Glomerular endothelial cell (primary cell): Measurements from ENCODE around the gene TSKU. TPM values are rescaled to one million over a fixed set of nuclear protein-coding genes. Genes with fewer than 3 reads are reported as not detected.

Experiments used
- DNase-seq: peaks from one replicate; pipeline ENCODE4 v3.0.0-alpha.2; 2011; ENCODE audit warnings: low read depth, low spot score; ENCODE audit errors: extremely low read depth
- total RNA-seq: library from RNA; depleted of rRNA; stranded (reverse); fragments of >200 nt; gene quantifications from 2 replicates; pipeline ENCODE4 v1.2.3, GENCODE V29; 2015

TSKU gene
- total RNA-seq, 1 donor from 2014 or later, result 34.9 TPM

DNA sequence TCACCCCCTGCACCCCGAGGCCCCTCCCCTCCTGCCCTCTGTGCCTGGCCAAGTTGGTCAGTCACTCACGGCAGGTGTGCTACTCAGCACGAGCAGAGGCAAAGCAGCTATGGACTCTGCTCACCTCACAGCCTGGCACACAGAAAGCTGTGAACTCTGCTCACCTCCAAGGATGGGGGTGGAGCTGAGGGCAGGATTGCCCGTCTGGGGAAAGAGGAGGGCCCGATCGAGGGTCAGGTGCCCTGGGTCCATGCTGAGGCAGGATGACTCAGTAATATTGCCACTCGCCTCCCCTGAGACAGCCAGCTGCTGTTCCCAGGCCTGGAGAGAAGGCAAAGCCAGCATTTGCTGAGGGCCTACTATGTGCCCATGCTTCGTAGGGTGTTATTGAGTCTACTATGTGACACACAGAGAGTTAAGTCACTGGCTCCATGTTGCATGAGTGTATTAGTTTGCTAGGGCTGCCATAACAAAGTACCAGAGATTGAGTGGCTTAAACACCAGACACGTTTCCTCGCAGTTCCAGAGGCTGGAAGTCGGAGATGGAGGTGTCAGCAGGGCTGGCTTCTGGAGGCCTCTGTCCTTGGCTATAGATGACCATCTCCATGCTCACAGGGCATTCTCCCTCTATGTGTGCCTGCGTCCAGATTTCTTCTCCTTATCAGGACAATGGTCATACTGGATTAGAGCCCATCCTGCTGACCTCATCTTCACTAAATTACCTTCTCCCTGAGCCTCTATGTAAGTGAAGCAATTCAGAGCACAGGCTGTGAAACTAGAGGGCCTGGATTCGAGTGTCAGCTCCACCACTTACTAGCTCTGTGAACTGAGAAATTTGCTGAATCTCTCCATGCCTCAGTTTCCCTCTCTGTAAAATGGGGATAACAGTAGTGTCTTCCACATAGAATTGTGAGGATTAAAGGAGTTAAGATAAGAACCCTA, 13.2 kb upstream of the TSKU start:
- no peak for DNase-seq

GRCh38 chr11:76770642-76771445, 12.3 kb upstream of the TSKU start:
- DNase-seq, result no peak

- DNase-seq, result no peak
Observed at GRCh38 chr11:76771446-76772099, 11.6 kb upstream of the TSKU start.

DNA sequence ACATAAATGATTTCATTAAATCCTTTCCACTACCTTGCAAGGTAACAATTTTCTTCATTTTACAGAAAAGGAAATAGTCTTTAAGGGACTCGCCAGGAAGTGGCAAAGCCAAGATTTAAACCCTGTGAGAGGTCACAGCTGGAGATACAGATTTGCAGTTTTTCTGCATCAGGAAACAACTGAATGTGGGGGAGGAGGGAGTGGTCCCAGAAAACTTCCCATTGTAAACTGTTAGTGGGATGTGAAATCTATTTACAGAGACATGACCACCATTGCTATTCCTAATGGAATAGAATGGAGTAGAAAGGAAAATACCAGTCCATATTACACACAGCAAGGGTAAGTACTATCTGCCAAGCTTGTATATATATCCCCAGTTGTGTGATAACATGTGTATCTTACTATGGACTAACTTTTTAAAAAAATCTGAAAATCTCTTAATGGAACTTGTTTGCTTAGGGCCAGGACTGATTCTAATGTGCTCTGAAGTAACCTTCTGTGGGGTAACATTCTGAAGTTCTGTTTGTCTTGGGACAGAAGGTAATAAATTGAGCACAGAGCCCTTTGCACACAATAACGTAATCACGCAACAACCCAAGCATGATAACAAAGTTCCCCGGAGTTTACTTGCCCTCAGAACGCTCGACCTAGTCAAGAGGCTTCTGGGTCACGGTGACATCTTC, 10.9 kb upstream of the TSKU start:
- no peak for DNase-seq

DNA sequence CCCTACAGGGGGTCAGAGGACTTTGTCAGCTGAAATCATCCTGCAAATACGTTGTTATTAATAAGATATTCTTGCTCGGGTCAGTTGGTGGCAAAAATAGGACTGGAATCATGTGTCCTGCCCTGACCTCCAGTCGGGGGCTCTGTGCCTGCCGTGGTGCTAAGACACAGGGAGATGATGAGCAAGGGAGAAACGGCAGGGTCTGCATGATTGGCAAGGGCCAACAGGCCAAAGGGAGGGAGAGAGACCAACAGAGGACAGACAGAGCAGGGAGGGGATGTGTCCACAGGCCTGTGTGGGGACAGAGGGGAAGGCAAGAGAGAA, 10.4 kb upstream of the TSKU start:
- DNase-seq, result no peak

- DNase-seq, result no peak
Observed at GRCh38 chr11:76773921-76774361, 9.2 kb upstream of the TSKU start.

- DNase-seq, result no peak
Observed at GRCh38 chr11:76776472-76776871, 6.7 kb upstream of the TSKU start.

- DNase-seq, result no peak
Observed at GRCh38 chr11:76777305-76777704, 5.9 kb upstream of the TSKU start.

DNA sequence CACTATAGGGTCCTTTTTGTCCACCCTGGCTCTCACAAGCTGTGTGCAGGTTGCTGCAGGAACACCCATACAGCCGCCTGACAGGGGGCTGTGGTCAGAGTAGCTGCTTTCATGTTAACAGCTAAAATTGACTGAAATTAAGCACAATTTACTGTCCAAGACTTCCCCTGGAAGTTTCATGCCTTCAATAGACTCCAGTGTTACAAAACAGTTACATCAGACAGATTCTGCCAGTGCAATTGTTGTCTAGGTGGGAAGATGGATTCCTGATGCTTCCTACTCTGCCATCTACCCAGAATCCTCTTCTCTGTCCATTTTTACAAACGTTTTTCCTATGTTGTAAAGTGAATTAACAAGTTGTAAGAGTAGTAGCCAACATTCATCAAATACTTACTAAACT, 5.3 kb upstream of the TSKU start:
- DNase-seq, result no peak

DNA sequence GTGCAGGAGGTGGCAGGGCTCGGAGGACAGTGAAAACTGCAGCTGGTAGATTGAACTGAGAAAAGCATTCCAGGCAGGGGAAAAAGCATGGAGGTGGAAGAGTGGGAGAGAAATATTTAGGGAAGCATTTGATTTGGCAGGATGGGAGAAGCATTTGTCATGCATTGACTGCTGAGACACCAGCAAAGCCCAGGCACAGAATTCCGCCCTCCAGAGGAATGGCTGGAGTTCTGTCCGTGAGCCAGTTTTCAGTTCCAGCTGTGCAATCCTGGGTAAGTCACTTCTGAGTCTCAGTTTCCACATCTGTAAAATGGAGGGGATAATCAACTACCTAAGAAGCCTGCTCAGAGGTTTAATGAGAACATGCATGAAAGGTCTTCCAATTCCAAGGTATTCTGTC, 4.3 kb upstream of the TSKU start:
- no peak for DNase-seq

DNA sequence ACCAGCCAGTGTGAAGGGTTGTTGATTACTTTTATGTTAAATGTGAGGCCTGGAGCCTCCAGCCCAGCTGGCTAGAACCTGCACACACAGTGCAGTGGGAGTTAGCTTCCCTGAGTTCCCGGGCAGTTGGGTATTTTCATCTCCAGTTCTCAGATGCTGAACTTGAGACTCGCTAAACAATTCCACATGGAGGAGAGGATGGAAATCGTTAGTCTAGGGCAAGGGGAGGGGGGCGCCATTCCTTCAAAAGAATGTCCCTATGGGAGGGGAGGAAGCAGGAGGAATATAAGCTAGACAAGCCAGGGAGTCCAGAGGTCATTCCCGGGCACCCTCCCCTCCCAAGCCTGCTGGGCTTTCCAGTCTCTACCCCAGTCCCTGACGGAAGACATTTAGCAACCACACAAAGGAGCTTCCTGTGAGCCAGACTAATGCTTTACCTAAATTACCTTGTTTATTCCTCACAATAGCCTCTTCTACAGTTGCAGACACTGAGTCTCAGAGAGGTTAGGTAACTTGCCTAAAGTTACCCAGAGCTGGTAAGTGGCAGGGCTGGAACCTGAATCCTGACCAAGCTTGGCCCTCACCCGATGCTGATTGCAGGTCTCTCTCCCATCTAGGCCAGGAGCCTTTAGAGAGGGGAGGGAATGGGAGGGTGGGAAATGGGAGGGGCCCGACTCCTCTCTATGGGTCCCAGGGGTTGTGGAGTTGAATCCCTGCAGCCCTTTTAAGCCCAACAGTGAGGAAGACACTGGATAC, 1.9 kb upstream of the TSKU start:
- no peak for DNase-seq

- no peak for DNase-seq
Observed at GRCh38 chr11:76781807-76782530, 1.2 kb upstream of the TSKU start.

GRCh38 chr11:76782531-76783293, 444 bp upstream of the TSKU start:
- DNase-seq, result no peak

DNA sequence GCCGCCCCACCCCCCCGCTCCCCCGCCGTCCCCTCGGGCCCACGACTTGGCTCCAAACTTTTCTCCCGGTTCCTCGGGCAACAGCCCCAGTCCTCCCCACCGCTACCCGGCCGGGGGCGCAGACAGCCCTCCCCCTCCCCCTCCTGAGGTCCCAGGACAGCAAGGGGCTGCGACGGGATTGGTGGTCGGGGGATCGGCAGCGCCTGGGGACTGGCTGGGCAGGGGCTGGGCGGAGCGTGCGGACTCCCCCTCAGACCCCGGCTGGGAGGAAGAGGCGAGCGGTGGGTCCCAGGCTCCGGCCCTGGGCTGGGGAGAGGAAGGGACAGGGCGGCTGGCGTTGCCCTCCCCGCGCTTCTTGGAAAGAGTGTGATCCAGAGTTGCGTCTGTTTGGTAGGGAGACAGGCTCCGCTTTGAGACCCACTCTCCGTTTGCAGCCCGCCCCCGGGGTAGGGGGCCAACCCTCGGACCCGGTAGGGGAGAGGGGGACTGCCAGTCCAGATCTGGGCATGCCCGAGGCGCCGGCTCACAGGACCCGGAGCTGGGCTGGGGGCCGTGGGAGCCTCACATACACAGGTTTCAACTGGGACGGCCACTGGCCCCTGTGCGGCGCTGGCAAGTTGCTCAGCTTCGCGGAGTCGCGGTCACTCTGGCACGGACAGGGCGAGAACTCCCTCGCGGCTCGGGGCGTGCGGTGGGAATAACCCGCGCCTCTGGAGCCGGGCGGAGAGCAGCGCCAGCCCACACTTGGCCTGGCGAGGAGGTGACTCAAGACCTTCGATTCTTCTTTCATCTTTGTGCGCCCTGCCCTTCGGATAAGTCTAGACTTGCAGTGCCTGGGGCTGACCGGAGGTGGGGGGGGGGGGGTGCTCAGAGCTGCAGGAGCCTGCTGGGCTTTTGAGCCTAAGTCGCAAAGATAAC, 999 bp downstream of the TSKU start:
- no peak for DNase-seq

- DNase-seq, result no peak
Observed at GRCh38 chr11:76785513-76785912, 2.4 kb downstream of the TSKU start.

- no peak for DNase-seq
Observed at GRCh38 chr11:76786016-76786415, 2.9 kb downstream of the TSKU start.

DNA sequence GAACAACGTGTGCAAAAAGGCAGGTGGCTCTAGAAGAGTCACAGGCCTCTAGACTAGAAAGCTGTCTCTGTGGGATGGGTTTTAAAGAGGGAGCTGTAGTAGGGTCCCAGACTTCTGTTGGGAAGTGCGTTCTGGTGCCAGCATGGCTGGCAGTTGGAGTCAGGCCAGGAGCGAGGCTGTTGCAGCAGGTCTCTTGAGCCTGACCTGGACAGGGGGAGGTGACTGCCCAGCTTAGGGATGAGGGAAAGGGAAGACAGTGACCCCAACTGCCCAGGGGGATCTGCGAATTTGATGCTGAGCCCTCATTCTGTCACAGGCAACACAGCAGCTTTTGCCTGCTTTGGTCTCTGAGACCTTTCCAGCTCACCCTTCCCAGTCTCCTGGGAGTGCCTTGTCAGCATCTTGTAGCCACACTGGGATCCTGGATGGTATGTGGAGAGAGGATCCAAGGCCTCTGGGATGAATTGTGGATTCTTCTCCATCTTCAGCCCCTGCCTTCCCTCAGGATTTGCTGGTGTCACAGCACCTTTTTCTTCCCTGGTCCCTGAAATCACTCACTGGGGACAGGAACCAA, 3.4 kb downstream of the TSKU start:
- no peak for DNase-seq
